NT2/D1 (cell line): Measurements from ENCODE around the gene TRIM42.

ENCODE experiments used
- YY1 ChIP-seq: IDR thresholded peaks from 2 replicates; pipeline ENCODE4 v1.6.1; 2011; ENCODE audit not compliant: insufficient read length, insufficient read depth
- ZNF274 ChIP-seq: IDR thresholded peaks from 2 replicates; pipeline ENCODE4 v1.6.1; 2011; ENCODE audit warnings: mild to moderate bottlenecking, low read depth, low read length

DNA sequence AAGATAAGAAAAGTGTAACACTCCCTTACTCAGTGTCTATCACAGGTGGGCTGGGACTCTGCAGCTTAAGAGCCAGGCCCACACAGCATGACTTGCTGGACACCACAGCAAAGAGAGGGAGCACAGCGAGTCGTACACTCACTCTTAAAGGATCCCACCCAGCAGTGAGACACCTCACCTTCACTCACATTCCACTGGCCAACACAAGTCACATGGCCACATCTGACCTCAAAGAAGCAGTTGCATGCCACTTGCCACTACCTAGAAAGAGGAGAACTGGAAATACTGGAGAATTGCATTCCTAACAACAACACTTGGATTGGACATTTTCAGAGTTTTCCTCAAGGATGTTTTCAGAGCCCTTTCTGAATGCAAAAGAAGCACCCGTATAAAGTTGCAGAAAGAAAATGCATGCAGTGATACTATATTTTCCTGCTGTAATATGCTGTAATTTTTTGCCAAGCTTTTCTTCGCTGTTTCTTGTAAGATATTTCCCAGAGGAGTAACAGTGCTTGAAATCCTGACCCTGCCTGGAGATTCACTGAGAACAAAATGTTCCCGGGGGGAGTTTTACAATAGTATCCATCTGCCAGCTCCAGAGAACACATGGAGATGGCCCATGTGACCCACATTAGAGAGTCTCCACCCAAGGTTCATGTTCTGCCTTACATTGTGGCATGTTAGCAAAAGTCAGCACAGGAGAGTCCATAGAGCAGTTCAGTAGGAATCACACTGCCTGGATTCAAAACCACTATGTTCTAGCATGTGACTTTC lies 42.2 kb downstream of the TRIM42 start:
- TF ChIP-seq YY1 (no peak), ZNF274 (no peak)
